CD14-positive monocyte (primary cell): ENCODE results near the gene CTNND2. TPM values are rescaled to one million over a fixed set of nuclear protein-coding genes. Genes with fewer than 3 reads are reported as not detected.

Experiments
- DNase-seq, 3 donors: peaks; one replicate each; pipeline ENCODE4 v3.0.0-alpha.2; 2011 to 2022
- H2AFZ ChIP-seq: 2 replicates; pipeline ENCODE4 v1.6.0; 2012; ENCODE audit warnings: mild to moderate bottlenecking, low read depth, low read length, inconsistent platforms; ENCODE audit not compliant: insufficient read depth, poor library complexity, severe bottlenecking
- H3K27ac ChIP-seq, 2 donors: 1 replicate in 1 of 2; 2 replicates in 1 of 2; pipeline ENCODE4 v1.5.1; 2012 to 2013; ENCODE audit warnings: low read length in 2 of 2, control low read depth in 1 of 2, inconsistent platforms in 1 of 2, low read depth in 1 of 2, mild to moderate bottlenecking in 1 of 2
- H3K27me3 ChIP-seq, 2 donors: one replicate each; pipeline versions ENCODE4 v1.6.0 to v1.6.1; 2011 to 2013; ENCODE audit warnings: low read length in 2 of 2; ENCODE audit not compliant: control insufficient read depth in 2 of 2, insufficient read depth in 2 of 2
- H3K36me3 ChIP-seq, 2 donors: replicated peaks in 1 of 2; 1 replicate in 1 of 2; 2 replicates in 1 of 2; pipeline versions ENCODE4 v1.5.1 to v1.6.1; 2012 to 2013; ENCODE audit warnings: low read length in 2 of 2, control low read depth in 1 of 2, inconsistent platforms in 1 of 2, mild to moderate bottlenecking in 1 of 2; ENCODE audit not compliant: insufficient read depth in 2 of 2, control insufficient read depth in 1 of 2
- H3K4me1 ChIP-seq, 2 donors: 1 replicate in 1 of 2; 2 replicates in 1 of 2; pipeline versions ENCODE4 v1.5.1 to v1.6.1; 2012 to 2013; ENCODE audit warnings: low read length in 2 of 2, control low read depth in 1 of 2, inconsistent platforms in 1 of 2, mild to moderate bottlenecking in 1 of 2, moderate library complexity in 1 of 2; ENCODE audit not compliant: insufficient read depth in 2 of 2, control insufficient read depth in 1 of 2
- H3K4me2 ChIP-seq: replicated peaks from 2 replicates; pipeline ENCODE3; 2012; ENCODE audit warnings: low read length, moderate library complexity, mild to moderate bottlenecking; ENCODE audit not compliant: poor library complexity, severe bottlenecking; ENCODE audit errors: extremely low read depth
- H3K4me3 ChIP-seq, 3 experiments: fragments of 200-600 bp in 1 of 3; sonication (generic) in 1 of 3; replicated peaks in 1 of 3; 1 replicate in 2 of 3; 2 replicates in 1 of 3; pipeline ENCODE4 v1.5.1; 2011 to 2013; ENCODE audit warnings: low read length in 3 of 3, mild to moderate bottlenecking in 3 of 3, control low read depth in 2 of 3, low read depth in 2 of 3, inconsistent platforms in 1 of 3, moderate library complexity in 1 of 3
- H3K79me2 ChIP-seq: 2 replicates; pipeline ENCODE4 v1.6.0; 2012; ENCODE audit warnings: mild to moderate bottlenecking, control low read depth, inconsistent platforms, low read length, moderate library complexity; ENCODE audit not compliant: insufficient read depth
- H3K9ac ChIP-seq: 2 replicates; pipeline ENCODE4 v1.6.0; 2017; ENCODE audit warnings: low read length, mild to moderate bottlenecking; ENCODE audit not compliant: insufficient read depth, poor library complexity, severe bottlenecking
- H3K9me3 ChIP-seq, 2 donors: replicated peaks in 1 of 2; 1 replicate in 1 of 2; 2 replicates in 1 of 2; pipeline versions ENCODE4 v1.5.1 to v1.6.1; 2012 to 2013; ENCODE audit warnings: low read length in 2 of 2, control low read depth in 1 of 2; ENCODE audit not compliant: control insufficient read depth in 1 of 2, insufficient read depth in 1 of 2
- H4K20me1 ChIP-seq: 2 replicates; pipeline ENCODE4 v1.6.0; 2012; ENCODE audit warnings: mild to moderate bottlenecking, low read length, control low read depth, moderate library complexity; ENCODE audit not compliant: insufficient read depth
- H3K27ac Mint-ChIP-seq, 7 donors: one replicate each; pipeline ENCODE4 v1.8.0; 2020; ENCODE audit warnings: mild to moderate bottlenecking in 7 of 7, mixed read lengths in 7 of 7, moderate library complexity in 6 of 7, inconsistent platforms in 2 of 7
- H3K27me3 Mint-ChIP-seq, 3 donors: one replicate each; pipeline ENCODE4 v1.8.0; 2021 to 2022; ENCODE audit warnings: low read depth in 3 of 3, mild to moderate bottlenecking in 3 of 3, mixed read lengths in 3 of 3, moderate library complexity in 3 of 3, inconsistent platforms in 1 of 3
- H3K36me3 Mint-ChIP-seq, 2 donors: one replicate each; pipeline ENCODE4 v1.8.0; 2020; ENCODE audit warnings: mixed read lengths in 2 of 2, inconsistent platforms in 1 of 2, mild to moderate bottlenecking in 1 of 2
- H3K4me1 Mint-ChIP-seq: one replicate; pipeline ENCODE4 v1.8.0; 2020; ENCODE audit warnings: mild to moderate bottlenecking, mixed read lengths
- H3K4me3 Mint-ChIP-seq, 2 donors: one replicate each; pipeline ENCODE4 v1.8.0; 2020; ENCODE audit warnings: mild to moderate bottlenecking in 2 of 2, mixed read lengths in 2 of 2, moderate library complexity in 1 of 2
- H3K9me3 Mint-ChIP-seq, 7 donors: one replicate each; pipeline ENCODE4 v1.8.0; 2020 to 2022; ENCODE audit warnings: mixed read lengths in 7 of 7, mild to moderate bottlenecking in 6 of 7, moderate library complexity in 6 of 7, inconsistent platforms in 2 of 7
- WGBS: methylation state at CpG from one replicate; pipeline ENCODE4 v1.1.5; 2013; ENCODE audit warnings: missing lambda C conversion rate; ENCODE audit not compliant: insufficient coverage; 5-methylcytosine and 5-hydroxymethylcytosine counted together
- intact Hi-C, 2 donors: fragments of 100-400 bp; cut with micrococcal nuclease; formaldehyde crosslinking; loops; one replicate each; pipeline versions ENCODE4 v1.15.0 to v1.15.1; 2023
- polyA plus RNA-seq, 3 donors: library from polyadenylated mRNA; depleted of rRNA in 1 of 3; unstranded in 2 of 3; stranded (reverse) in 1 of 3; fragments of 300-500 nt in 2 of 3; fragments of >200 nt in 1 of 3; fragmentation: Illumina TruSeq in 2 of 3; gene quantifications; 1 replicate in 2 of 3; 2 replicates in 1 of 3; pipeline ENCODE4 v1.2.3, GENCODE V29; 2012 to 2021
- TF ChIP-seq, protein P1 (sequence below): fragments of 200-600 bp; IDR thresholded peaks from one replicate; pipeline ENCODE4 v1.8.0; 2022; ENCODE audit warnings: antibody characterized with exemption, mild to moderate bottlenecking

CTNND2 gene
- polyA plus RNA-seq, 3 donors, result not detected

- H3K4me2 ChIP-seq, result no peak overlapping the region
- H3K27ac ChIP-seq, result no peak overlapping the region
- no peaks in the 10 kb centered on the region for H3K9me3 ChIP-seq
- H4K20me1 ChIP-seq, result no peaks in the 10 kb centered on the region
- Mint-ChIP-seq H3K4me1 (no peaks in the 10 kb centered on the region), H3K27ac (no peak overlapping the region), H3K4me3 (no peak overlapping the region), H3K36me3 (no peaks in the 10 kb centered on the region), H3K27me3 (peaks cover 0 to 3% (median 2%) of the 10 kb centered on the region in 3 donors), H3K9me3 (no peaks in the 10 kb centered on the region)
- H2AFZ ChIP-seq, result no peak overlapping the region
- H3K36me3 ChIP-seq, result no peaks in the 10 kb centered on the region
- no peak for DNase-seq
- no peaks in the 10 kb centered on the region for H3K79me2 ChIP-seq
- 96% methylated on average over 3 of the region's 6 CpGs for WGBS
- TF ChIP-seq, protein P1, sequence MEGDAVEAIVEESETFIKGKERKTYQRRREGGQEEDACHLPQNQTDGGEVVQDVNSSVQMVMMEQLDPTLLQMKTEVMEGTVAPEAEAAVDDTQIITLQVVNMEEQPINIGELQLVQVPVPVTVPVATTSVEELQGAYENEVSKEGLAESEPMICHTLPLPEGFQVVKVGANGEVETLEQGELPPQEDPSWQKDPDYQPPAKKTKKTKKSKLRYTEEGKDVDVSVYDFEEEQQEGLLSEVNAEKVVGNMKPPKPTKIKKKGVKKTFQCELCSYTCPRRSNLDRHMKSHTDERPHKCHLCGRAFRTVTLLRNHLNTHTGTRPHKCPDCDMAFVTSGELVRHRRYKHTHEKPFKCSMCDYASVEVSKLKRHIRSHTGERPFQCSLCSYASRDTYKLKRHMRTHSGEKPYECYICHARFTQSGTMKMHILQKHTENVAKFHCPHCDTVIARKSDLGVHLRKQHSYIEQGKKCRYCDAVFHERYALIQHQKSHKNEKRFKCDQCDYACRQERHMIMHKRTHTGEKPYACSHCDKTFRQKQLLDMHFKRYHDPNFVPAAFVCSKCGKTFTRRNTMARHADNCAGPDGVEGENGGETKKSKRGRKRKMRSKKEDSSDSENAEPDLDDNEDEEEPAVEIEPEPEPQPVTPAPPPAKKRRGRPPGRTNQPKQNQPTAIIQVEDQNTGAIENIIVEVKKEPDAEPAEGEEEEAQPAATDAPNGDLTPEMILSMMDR, result no peak
- H3K4me1 ChIP-seq, result no peaks in the 10 kb centered on the region
- no peak overlapping the region for H3K9ac ChIP-seq
- H3K27me3 ChIP-seq, result no peaks in the 10 kb centered on the region
- H3K4me3 ChIP-seq, result no peak overlapping the region
- intact Hi-C loops, result no loop called here
Measured at GRCh38 chr5:11180890-11181289, 723.4 kb downstream of the CTNND2 start.

GRCh38 chr5:11177999-11178711 lies 726.1 kb downstream of the CTNND2 start:
- Histone ChIP-seq H3K4me2 (no peak overlapping the region), H3K4me1 (no peaks in the 10 kb centered on the region), H3K27ac (no peak overlapping the region), H3K36me3 (no peaks in the 10 kb centered on the region), H3K9me3 (no peaks in the 10 kb centered on the region), H3K4me3 (no peak overlapping the region), H3K9ac (no peak overlapping the region), H2AFZ (no peak overlapping the region), H3K79me2 (no peaks in the 10 kb centered on the region), H3K27me3 (no peaks in the 10 kb centered on the region), H4K20me1 (no peaks in the 10 kb centered on the region)
- no peaks in the 10 kb centered on the region for H3K36me3 Mint-ChIP-seq
- no peak overlapping the region for H3K4me3 Mint-ChIP-seq
- intact Hi-C loops, result no loop called here
- H3K27ac Mint-ChIP-seq, result no peak overlapping the region
- TF ChIP-seq, protein P1, result no peak
- H3K9me3 Mint-ChIP-seq, result no peaks in the 10 kb centered on the region
- no peak for DNase-seq
- H3K4me1 Mint-ChIP-seq, result no peaks in the 10 kb centered on the region
- no CpG with 5 or more reads among the region's 2 CpGs for WGBS
- peaks cover 3 to 5% (median 4%) of the 10 kb centered on the region in 3 donors for H3K27me3 Mint-ChIP-seq
